Measurements from ENCODE around the gene MYO5B.

MYO5B gene

GRCh38 chr18:50142441-50143120 lies 52.4 kb downstream of the MYO5B start:
- Mint-ChIP-seq H3K4me1 (no peaks in the 10 kb centered on the region), H3K4me3 (no peak overlapping the region), H3K27me3 (peaks cover 13% of the 10 kb centered on the region), H3K9me3 (no peaks in the 10 kb centered on the region), H3K27ac (no peak overlapping the region), H3K36me3 (no peaks in the 10 kb centered on the region)

GRCh38 chr18:50138181-50139064 lies 56.5 kb downstream of the MYO5B start:
- H3K36me3 Mint-ChIP-seq, result no peaks in the 10 kb centered on the region
- H3K4me1 Mint-ChIP-seq, result no peaks in the 10 kb centered on the region
- no peak overlapping the region for H3K4me3 Mint-ChIP-seq
- no peaks in the 10 kb centered on the region for H3K9me3 Mint-ChIP-seq
- no peak overlapping the region for H3K27ac Mint-ChIP-seq
- peaks cover 9% of the 10 kb centered on the region for H3K27me3 Mint-ChIP-seq

GRCh38 chr18:50135903-50136302 lies 59.0 kb downstream of the MYO5B start:
- no peak overlapping the region for H3K27ac Mint-ChIP-seq
- peaks cover 15% of the 10 kb centered on the region for H3K27me3 Mint-ChIP-seq
- H3K9me3 Mint-ChIP-seq, result no peaks in the 10 kb centered on the region
- H3K4me1 Mint-ChIP-seq, result no peaks in the 10 kb centered on the region
- H3K4me3 Mint-ChIP-seq, result no peak overlapping the region
- H3K36me3 Mint-ChIP-seq, result no peaks in the 10 kb centered on the region

- H3K27me3 Mint-ChIP-seq, result peaks cover 13% of the 10 kb centered on the region
These were observed 61.4 kb downstream of the MYO5B start for GRCh38 chr18:50133526-50133925.

GRCh38 chr18:50131591-50131990 lies 63.4 kb downstream of the MYO5B start:
- no peaks in the 10 kb centered on the region for H3K36me3 Mint-ChIP-seq
- H3K27me3 Mint-ChIP-seq, result peaks cover 14% of the 10 kb centered on the region
- no peaks in the 10 kb centered on the region for H3K4me1 Mint-ChIP-seq
- no peak overlapping the region for H3K27ac Mint-ChIP-seq
- no peaks in the 10 kb centered on the region for H3K9me3 Mint-ChIP-seq
- H3K4me3 Mint-ChIP-seq, result no peak overlapping the region

More at GRCh38 chr18:50133526-50133925, 61.4 kb downstream of the MYO5B start:
- Mint-ChIP-seq H3K27ac (no peak overlapping the region), H3K9me3 (no peaks in the 10 kb centered on the region), H3K4me3 (no peak overlapping the region), H3K4me1 (no peaks in the 10 kb centered on the region), H3K36me3 (no peaks in the 10 kb centered on the region)

- peaks cover 11% of the 10 kb centered on the region for H3K27me3 Mint-ChIP-seq
- H3K9me3 Mint-ChIP-seq, result no peaks in the 10 kb centered on the region
- no peak overlapping the region for H3K4me3 Mint-ChIP-seq
- no peak overlapping the region for H3K27ac Mint-ChIP-seq
- no peaks in the 10 kb centered on the region for H3K4me1 Mint-ChIP-seq
- no peaks in the 10 kb centered on the region for H3K36me3 Mint-ChIP-seq
These were observed 66.3 kb downstream of the MYO5B start for GRCh38 chr18:50128506-50129271.

- Mint-ChIP-seq H3K9me3 (no peaks in the 10 kb centered on the region), H3K27ac (no peak overlapping the region), H3K4me1 (no peaks in the 10 kb centered on the region), H3K27me3 (peaks cover 7% of the 10 kb centered on the region), H3K4me3 (no peak overlapping the region), H3K36me3 (no peaks in the 10 kb centered on the region)
These were observed 67.3 kb downstream of the MYO5B start for GRCh38 chr18:50127516-50128210.

DNA sequence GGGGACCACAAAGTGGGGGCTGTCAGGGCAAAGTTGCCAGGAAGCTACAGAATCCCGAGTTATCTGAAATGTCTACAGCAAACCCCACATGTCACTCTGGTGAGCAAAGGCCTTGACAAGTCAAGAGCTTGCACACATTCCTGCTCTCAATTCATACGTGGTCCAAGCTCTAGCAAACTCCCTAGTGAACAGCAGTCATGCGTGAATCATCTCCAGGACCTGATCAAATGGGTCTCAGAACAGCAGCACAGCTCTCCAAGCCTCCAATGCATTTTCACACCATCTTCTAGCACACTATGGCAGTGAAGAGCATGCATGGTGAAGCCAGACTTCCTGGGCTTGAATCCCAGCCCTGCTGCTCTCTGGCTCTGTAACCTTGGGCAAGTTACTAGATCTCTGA lies 68.5 kb downstream of the MYO5B start:
- Mint-ChIP-seq H3K27ac (no peak overlapping the region), H3K4me1 (no peaks in the 10 kb centered on the region), H3K27me3 (peaks cover 7% of the 10 kb centered on the region), H3K36me3 (no peaks in the 10 kb centered on the region), H3K9me3 (no peaks in the 10 kb centered on the region), H3K4me3 (no peak overlapping the region)

GRCh38 chr18:50125456-50125855 lies 69.5 kb downstream of the MYO5B start:
- H3K36me3 Mint-ChIP-seq, result no peaks in the 10 kb centered on the region
- no peaks in the 10 kb centered on the region for H3K9me3 Mint-ChIP-seq
- H3K4me1 Mint-ChIP-seq, result no peaks in the 10 kb centered on the region
- no peak overlapping the region for H3K27ac Mint-ChIP-seq
- no peak overlapping the region for H3K4me3 Mint-ChIP-seq
- H3K27me3 Mint-ChIP-seq, result peaks cover 7% of the 10 kb centered on the region

GRCh38 chr18:50119296-50119695 lies 75.7 kb downstream of the MYO5B start:
- H3K4me1 Mint-ChIP-seq, result no peaks in the 10 kb centered on the region
- H3K27me3 Mint-ChIP-seq, result peaks cover 5% of the 10 kb centered on the region
- no peak overlapping the region for H3K27ac Mint-ChIP-seq

DNA sequence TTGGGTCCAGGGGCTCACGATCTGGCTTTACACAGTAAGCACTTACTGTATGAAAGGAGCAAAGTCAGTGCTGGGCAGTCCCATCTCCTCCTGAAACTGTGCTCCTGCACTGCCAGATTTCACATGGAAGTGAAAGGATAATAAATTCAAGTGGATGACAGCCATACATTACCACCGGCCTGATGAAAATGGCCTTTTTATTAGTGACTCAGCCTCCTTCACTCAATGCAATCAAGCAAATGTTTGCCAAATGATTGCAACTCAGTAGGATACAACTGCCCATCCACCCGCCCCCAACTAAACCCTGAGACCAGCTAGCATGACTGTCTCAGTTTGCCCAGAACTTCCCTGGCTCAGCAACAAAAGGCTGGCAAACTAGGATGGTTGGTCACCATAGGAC lies 77.1 kb downstream of the MYO5B start:
- H3K27me3 Mint-ChIP-seq, result peaks cover 4% of the 10 kb centered on the region
- no peaks in the 10 kb centered on the region for H3K4me1 Mint-ChIP-seq
- H3K36me3 Mint-ChIP-seq, result no peaks in the 10 kb centered on the region
- H3K9me3 Mint-ChIP-seq, result no peaks in the 10 kb centered on the region
- no peak overlapping the region for H3K27ac Mint-ChIP-seq
- H3K4me3 Mint-ChIP-seq, result no peak overlapping the region

More at GRCh38 chr18:50119296-50119695, 75.7 kb downstream of the MYO5B start:
- H3K4me3 Mint-ChIP-seq, result no peak overlapping the region
- H3K9me3 Mint-ChIP-seq, result no peaks in the 10 kb centered on the region
- no peaks in the 10 kb centered on the region for H3K36me3 Mint-ChIP-seq

DNA sequence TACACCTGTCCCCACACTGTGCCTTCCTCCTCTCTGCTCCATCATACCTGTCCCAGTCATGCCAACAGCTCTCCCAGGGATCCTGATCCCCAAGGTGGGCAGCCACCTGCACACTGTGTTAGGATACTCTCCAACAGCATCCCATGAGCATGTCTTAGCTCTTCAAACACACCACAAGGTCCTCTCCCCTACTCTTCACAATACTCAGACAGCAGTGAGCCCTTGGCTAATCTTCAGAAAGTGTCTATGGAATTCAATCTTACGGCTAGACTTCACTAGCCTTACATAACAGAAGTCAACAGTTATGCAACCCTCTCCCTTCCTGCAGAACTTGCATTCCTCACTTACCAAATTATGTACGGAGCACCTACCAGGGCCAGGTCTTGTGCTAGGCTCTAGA lies 79.9 kb downstream of the MYO5B start:
- Mint-ChIP-seq H3K4me3 (no peak overlapping the region), H3K4me1 (no peaks in the 10 kb centered on the region), H3K36me3 (no peaks in the 10 kb centered on the region), H3K9me3 (no peaks in the 10 kb centered on the region), H3K27me3 (peaks cover 4% of the 10 kb centered on the region), H3K27ac (no peak overlapping the region)

DNA sequence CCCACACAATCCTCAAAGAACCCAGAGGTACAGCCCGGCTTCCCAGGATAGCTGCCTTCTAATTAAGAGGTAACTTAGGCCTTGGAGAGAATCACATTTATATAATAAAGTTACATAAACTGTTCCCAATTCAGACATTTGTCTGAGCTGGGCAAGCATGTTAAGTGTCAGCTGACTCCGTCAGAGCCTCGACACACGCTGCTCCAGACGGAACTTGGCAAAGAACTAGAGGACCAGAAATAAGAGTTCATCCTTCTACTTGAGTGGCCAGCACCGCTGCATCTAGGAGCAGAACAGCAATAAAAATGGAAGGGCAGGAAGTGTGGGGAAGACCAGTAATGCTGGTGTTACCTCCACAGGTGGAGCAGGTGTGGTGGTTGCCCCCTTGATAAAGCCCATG lies 80.5 kb downstream of the MYO5B start:
- Mint-ChIP-seq H3K9me3 (no peaks in the 10 kb centered on the region), H3K4me1 (no peaks in the 10 kb centered on the region), H3K4me3 (no peak overlapping the region), H3K27ac (no peak overlapping the region), H3K36me3 (no peaks in the 10 kb centered on the region), H3K27me3 (peaks cover 4% of the 10 kb centered on the region)

DNA sequence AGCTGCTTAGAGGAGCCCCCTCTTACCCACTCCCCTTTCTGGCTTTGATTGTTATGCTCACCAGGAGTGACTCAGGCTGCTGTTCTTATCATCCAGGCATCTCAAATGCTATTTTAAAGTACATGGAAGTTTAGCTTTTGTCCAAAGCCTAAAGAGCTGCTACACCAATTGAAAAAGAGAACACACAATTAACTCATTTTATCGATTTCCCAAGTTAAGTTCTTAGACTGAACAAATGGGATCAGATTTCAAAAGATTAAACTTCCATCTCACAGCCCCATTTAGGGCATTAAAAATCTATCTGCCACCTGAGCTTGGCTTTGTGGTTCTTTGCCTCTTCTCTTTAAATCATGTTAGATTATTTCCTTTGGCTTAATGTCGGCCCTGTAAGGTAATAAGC lies 81.2 kb downstream of the MYO5B start:
- Mint-ChIP-seq H3K9me3 (no peaks in the 10 kb centered on the region), H3K27ac (no peak overlapping the region), H3K4me3 (no peak overlapping the region), H3K4me1 (no peaks in the 10 kb centered on the region), H3K36me3 (no peaks in the 10 kb centered on the region), H3K27me3 (peaks cover 3% of the 10 kb centered on the region)

DNA sequence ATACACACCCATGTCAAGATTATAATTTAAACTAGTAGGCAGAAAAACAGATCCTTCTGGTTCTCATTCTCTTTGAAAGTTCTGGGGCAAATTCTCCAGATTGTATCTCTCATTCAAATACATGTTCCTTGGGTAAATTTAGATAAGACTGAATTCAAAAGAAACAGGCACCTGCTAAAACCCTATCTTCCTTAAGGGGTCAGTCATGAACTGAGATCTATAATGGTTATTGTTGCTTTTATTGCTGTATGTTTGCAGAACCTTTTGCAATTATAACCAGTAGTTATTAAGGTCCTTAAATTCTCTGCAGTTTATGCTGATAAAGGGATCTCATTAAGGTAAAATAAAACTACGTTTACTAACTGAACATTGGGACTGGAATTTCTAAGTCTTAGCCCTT lies 83.5 kb downstream of the MYO5B start:
- Mint-ChIP-seq H3K27me3 (peaks cover 2% of the 10 kb centered on the region), H3K4me1 (no peaks in the 10 kb centered on the region), H3K9me3 (no peaks in the 10 kb centered on the region), H3K27ac (no peak overlapping the region), H3K36me3 (no peaks in the 10 kb centered on the region), H3K4me3 (no peak overlapping the region)
